Neuronal stem cell (in vitro differentiated cells): ENCODE data around the gene HBEGF.

Experiments
- DNase-seq: peaks from one replicate; pipeline ENCODE4 v3.0.0-alpha.2; 2013; ENCODE audit warnings: low spot score
- H2AFZ ChIP-seq: one replicate; pipeline ENCODE4 v1.6.1; 2013; ENCODE audit warnings: mild to moderate bottlenecking, low read length, inconsistent platforms
- H2AK5ac ChIP-seq: 2 replicates; pipeline ENCODE4 v1.6.1; 2013; ENCODE audit warnings: low read depth, mild to moderate bottlenecking, inconsistent platforms, low read length, moderate library complexity, mixed read lengths
- H2BK120ac ChIP-seq: 2 replicates; pipeline ENCODE4 v1.6.1; 2013; ENCODE audit warnings: low read depth, mild to moderate bottlenecking, inconsistent platforms, low read length, moderate library complexity, mixed read lengths
- H2BK12ac ChIP-seq: one replicate; pipeline ENCODE4 v1.6.1; 2013; ENCODE audit warnings: low read length, inconsistent platforms
- H2BK15ac ChIP-seq: 2 replicates; pipeline ENCODE4 v1.6.1; 2013; ENCODE audit warnings: mild to moderate bottlenecking, low read length, inconsistent platforms, mixed read lengths
- H2BK5ac ChIP-seq: one replicate; pipeline ENCODE4 v1.6.1; 2013; ENCODE audit warnings: inconsistent platforms, mild to moderate bottlenecking, low read length, moderate library complexity
- H3K14ac ChIP-seq: one replicate; pipeline ENCODE4 v1.6.1; 2013; ENCODE audit warnings: low read length, inconsistent platforms
- H3K18ac ChIP-seq: 2 replicates; pipeline ENCODE4 v1.6.1; 2013; ENCODE audit warnings: low read length, inconsistent platforms
- H3K23ac ChIP-seq: 2 replicates; pipeline ENCODE4 v1.6.1; 2013; ENCODE audit warnings: low read depth, mild to moderate bottlenecking, mixed read lengths, low read length, inconsistent platforms; ENCODE audit not compliant: poor library complexity
- H3K27ac ChIP-seq: replicated peaks from 3 replicates; pipeline ENCODE4 v1.5.1; 2013; ENCODE audit warnings: low read length, inconsistent platforms
- H3K27me3 ChIP-seq, 3 experiments: 2 replicates each; pipeline ENCODE4 v1.6.1; 2013; ENCODE audit warnings: low read length in 3 of 3, mild to moderate bottlenecking in 2 of 3, inconsistent platforms in 1 of 3, low read depth in 1 of 3, mixed read lengths in 1 of 3, moderate library complexity in 1 of 3; ENCODE audit not compliant: control insufficient read depth in 3 of 3, insufficient read depth in 3 of 3
- H3K36me3 ChIP-seq, 2 donors: replicated peaks in 1 of 2; 2 replicates each; pipeline ENCODE4 v1.6.1; 2013; ENCODE audit warnings: low read length in 2 of 2; ENCODE audit not compliant: control insufficient read depth in 2 of 2, insufficient read depth in 2 of 2
- H3K4ac ChIP-seq: 2 replicates; pipeline ENCODE4 v1.6.1; 2013; ENCODE audit warnings: inconsistent platforms, mild to moderate bottlenecking, low read length, moderate library complexity
- H3K4me1 ChIP-seq, 2 donors: 1 replicate in 1 of 2; 2 replicates in 1 of 2; pipeline ENCODE4 v1.6.1; 2013; ENCODE audit warnings: low read length in 2 of 2, low read depth in 1 of 2; ENCODE audit not compliant: control insufficient read depth in 2 of 2, insufficient read depth in 1 of 2
- H3K4me2 ChIP-seq: one replicate; pipeline ENCODE4 v1.6.1; 2013; ENCODE audit warnings: mild to moderate bottlenecking, low read length, inconsistent platforms; ENCODE audit not compliant: insufficient read depth, poor library complexity, severe bottlenecking
- H3K4me3 ChIP-seq, 2 donors: 2 replicates each; pipeline ENCODE4 v1.5.1; 2013; ENCODE audit warnings: low read length in 2 of 2, mild to moderate bottlenecking in 2 of 2, inconsistent platforms in 1 of 2, moderate library complexity in 1 of 2
- H3K79me1 ChIP-seq: one replicate; pipeline ENCODE4 v1.6.1; 2013; ENCODE audit warnings: low read depth, mild to moderate bottlenecking, inconsistent platforms, low read length, moderate library complexity
- H3K9ac ChIP-seq: one replicate; pipeline ENCODE4 v1.6.1; 2013; ENCODE audit warnings: mild to moderate bottlenecking, low read depth, low read length, inconsistent platforms; ENCODE audit not compliant: poor library complexity
- H3K9me3 ChIP-seq, 2 donors: replicated peaks in 1 of 2; 2 replicates each; pipeline versions ENCODE3 to v1.6.1; 2013; ENCODE audit warnings: low read length in 2 of 2, mild to moderate bottlenecking in 2 of 2, inconsistent platforms in 1 of 2, low read depth in 1 of 2, mixed read lengths in 1 of 2, moderate library complexity in 1 of 2; ENCODE audit not compliant: control insufficient read depth in 2 of 2, insufficient read depth in 1 of 2
- H4K8ac ChIP-seq: one replicate; pipeline ENCODE4 v1.6.1; 2013; ENCODE audit warnings: low read depth, mild to moderate bottlenecking, inconsistent platforms, low read length, moderate library complexity
- H4K91ac ChIP-seq: one replicate; pipeline ENCODE4 v1.6.1; 2013; ENCODE audit warnings: low read length, low read depth, mild to moderate bottlenecking, inconsistent platforms; ENCODE audit not compliant: poor library complexity
- WGBS, 2 donors: extraction: QIAGEN DNeasy Blood & Tissue Kit; methylation state at CpG; one replicate each; pipeline ENCODE4 v1.1.7; 2013; ENCODE audit warnings: missing lambda C conversion rate in 2 of 2, mixed read lengths in 1 of 2; ENCODE audit not compliant: insufficient read length in 2 of 2, insufficient replicate concordance in 1 of 2; ENCODE audit errors: extremely low coverage in 2 of 2; 5-methylcytosine and 5-hydroxymethylcytosine counted together

Gene HBEGF

GRCh38 chr5:140356853-140357725, 10.7 kb upstream of the HBEGF start:
- Histone ChIP-seq H2AFZ (peak overlapping the region; percentile 87), H3K36me3 (no peaks in the 10 kb centered on the region), H3K9me3 (no peaks in the 10 kb centered on the region), H3K18ac (peak overlapping the region; percentile 12), H3K23ac (no peak overlapping the region), H3K79me1 (no peaks in the 10 kb centered on the region), H2BK12ac (no peak overlapping the region), H3K14ac (no peak overlapping the region), H4K8ac (no peak overlapping the region), H3K27me3 (peaks cover 0 to 3% (median 0%) of the 10 kb centered on the region in 3 experiments), H4K91ac (no peak overlapping the region), H3K4me3 (peak overlapping the region in 1 of 2 donors; percentile 12), H3K4ac (no peak overlapping the region), H2AK5ac (peak overlapping the region; percentile 36), H2BK5ac (no peak overlapping the region), H3K9ac (no peak overlapping the region), H2BK15ac (no peak overlapping the region), H3K4me2 (no peak overlapping the region), H3K4me1 (peaks cover 0 to 10% of the 10 kb centered on the region in 2 donors), H2BK120ac (peak overlapping the region; percentile 78), H3K27ac (no peak overlapping the region)
- WGBS, 2 donors: no CpG with 5 or more reads among the region's 10 CpGs
- no peak for DNase-seq

DNA sequence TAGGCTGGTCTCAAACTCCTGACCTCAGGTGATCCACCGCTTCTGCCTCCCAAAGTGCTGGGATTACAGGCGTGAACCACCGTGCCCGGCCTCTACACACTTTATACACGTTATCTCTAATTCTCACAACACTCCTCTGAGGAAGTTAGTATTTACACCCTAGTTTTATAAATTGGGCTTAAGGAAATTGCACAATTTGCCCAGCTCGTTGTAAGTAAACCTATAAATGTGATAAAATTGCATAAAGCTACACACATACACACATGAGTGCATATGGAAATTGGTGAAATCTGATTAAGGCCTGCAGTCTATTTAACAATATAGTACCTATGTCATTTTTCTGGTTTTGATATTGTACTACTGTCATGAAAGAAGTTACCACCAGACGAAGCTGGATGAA, 9.1 kb upstream of the HBEGF start:
- Histone ChIP-seq H3K4me2 (no peak overlapping the region), H4K8ac (no peak overlapping the region), H2BK15ac (no peak overlapping the region), H3K9ac (no peak overlapping the region), H3K36me3 (no peaks in the 10 kb centered on the region), H3K4me1 (peaks cover 0 to 10% of the 10 kb centered on the region in 2 donors), H4K91ac (no peak overlapping the region), H3K79me1 (no peaks in the 10 kb centered on the region), H2BK120ac (no peak overlapping the region), H3K27me3 (peaks cover 0 to 6% (median 0%) of the 10 kb centered on the region in 3 experiments), H3K23ac (no peak overlapping the region), H3K9me3 (no peaks in the 10 kb centered on the region), H2BK5ac (no peak overlapping the region), H3K18ac (no peak overlapping the region), H2BK12ac (no peak overlapping the region), H3K4me3 (no peak overlapping the region), H3K4ac (no peak overlapping the region), H3K14ac (no peak overlapping the region), H2AFZ (no peak overlapping the region), H2AK5ac (no peak overlapping the region), H3K27ac (no peak overlapping the region)
- DNase-seq: no peak
- WGBS, 2 donors: no CpG with 5 or more reads among the region's 7 CpGs

DNA sequence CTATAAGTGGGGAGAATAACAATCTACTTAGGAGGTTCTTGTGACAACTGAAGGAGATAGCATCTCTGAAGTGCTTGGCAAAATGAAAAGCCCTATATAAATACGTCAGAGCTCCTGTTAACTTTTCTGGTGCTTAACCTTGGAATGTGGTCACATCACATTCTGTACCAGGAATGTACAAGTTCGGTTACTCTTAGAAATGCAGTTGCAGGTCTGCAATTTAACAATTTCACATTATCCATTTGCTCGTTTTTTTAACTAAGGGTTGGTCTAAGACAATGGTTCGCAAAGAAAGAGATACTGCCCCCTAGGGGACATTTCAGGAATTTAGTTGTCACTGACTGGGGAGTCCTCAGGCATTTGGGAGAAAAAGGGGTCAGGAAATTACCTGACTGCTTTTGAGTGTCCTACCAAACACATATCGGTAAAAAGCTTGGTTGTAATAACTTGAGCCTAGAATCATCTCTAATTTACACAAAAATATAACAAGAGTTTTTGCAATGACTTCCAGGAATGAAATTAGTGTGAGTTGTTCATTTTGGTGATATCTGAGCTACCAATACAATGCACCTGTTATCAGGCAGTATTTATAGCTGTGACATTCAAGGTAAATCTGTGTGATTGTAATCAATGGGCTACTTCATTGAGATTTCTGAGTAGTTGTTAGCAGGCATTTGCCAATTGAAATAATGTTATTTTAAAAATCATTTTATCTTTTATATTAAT, 5.4 kb upstream of the HBEGF start:
- H3K4ac ChIP-seq: no peak overlapping the region
- peaks cover 0 to 42% (median 0%) of the 10 kb centered on the region in 3 experiments for H3K27me3 ChIP-seq
- H4K8ac ChIP-seq: no peak overlapping the region
- no peak overlapping the region for H3K14ac ChIP-seq
- H3K23ac ChIP-seq: no peak overlapping the region
- peak; percentile 82 for DNase-seq
- H2AK5ac ChIP-seq: no peak overlapping the region
- WGBS, 2 donors: no CpG with 5 or more reads among the region's 5 CpGs
- no peaks in the 10 kb centered on the region for H3K36me3 ChIP-seq
- no peaks in the 10 kb centered on the region for H3K79me1 ChIP-seq
- no peak overlapping the region for H2BK120ac ChIP-seq
- H2AFZ ChIP-seq: no peak overlapping the region
- H3K27ac ChIP-seq: no peak overlapping the region
- H3K4me1 ChIP-seq: peaks cover 0 to 4% of the 10 kb centered on the region in 2 donors
- H3K18ac ChIP-seq: no peak overlapping the region
- H3K4me2 ChIP-seq: no peak overlapping the region
- H4K91ac ChIP-seq: no peak overlapping the region
- no peak overlapping the region for H2BK12ac ChIP-seq
- no peak overlapping the region for H3K9ac ChIP-seq
- H2BK15ac ChIP-seq: no peak overlapping the region
- no peak overlapping the region for H2BK5ac ChIP-seq
- no peak overlapping the region for H3K4me3 ChIP-seq
- no peaks in the 10 kb centered on the region for H3K9me3 ChIP-seq

- peaks cover 0 to 8% of the 10 kb centered on the region in 2 donors for H3K4me1 ChIP-seq
- H2BK5ac ChIP-seq: no peak overlapping the region
- no peak overlapping the region for H3K23ac ChIP-seq
- no peak overlapping the region for H4K91ac ChIP-seq
- H3K4me2 ChIP-seq: no peak overlapping the region
- DNase-seq: no peak
- no peak overlapping the region for H2AFZ ChIP-seq
- no peaks in the 10 kb centered on the region for H3K79me1 ChIP-seq
- no peak overlapping the region for H3K27ac ChIP-seq
- H3K36me3 ChIP-seq: no peaks in the 10 kb centered on the region
- H2BK15ac ChIP-seq: no peak overlapping the region
- no peak overlapping the region for H3K4ac ChIP-seq
- H3K9ac ChIP-seq: no peak overlapping the region
- no peak overlapping the region for H2BK120ac ChIP-seq
- no peak overlapping the region for H3K14ac ChIP-seq
- H3K9me3 ChIP-seq: no peaks in the 10 kb centered on the region
- no peak overlapping the region for H3K4me3 ChIP-seq
- H3K18ac ChIP-seq: no peak overlapping the region
- no peak overlapping the region for H2BK12ac ChIP-seq
- no peak overlapping the region for H4K8ac ChIP-seq
- H2AK5ac ChIP-seq: no peak overlapping the region
- H3K27me3 ChIP-seq: peaks cover 0 to 40% (median 0%) of the 10 kb centered on the region in 3 experiments
- no CpG with 5 or more reads among the region's 2 CpGs for WGBS, 2 donors
These were observed 2.8 kb upstream of the HBEGF start for GRCh38 chr5:140349244-140349643.
